Thyroid gland (tissue), 4 donors: ENCODE data around the gene MRC1. TPM values are rescaled to one million over a fixed set of nuclear protein-coding genes. Genes with fewer than 3 reads are reported as not detected.

ENCODE experiments used
- DNase-seq, 2 donors: peaks; one replicate each; pipeline ENCODE4 v3.0.0-alpha.2; 2019
- H3K27ac ChIP-seq, 3 donors: fragments of 200-600 bp; sonication (generic); 1 replicate in 2 of 3; 2 replicates in 1 of 3; pipeline ENCODE4 v1.5.1; 2016 to 2019; ENCODE audit warnings: mild to moderate bottlenecking in 1 of 3, moderate library complexity in 1 of 3
- H3K27me3 ChIP-seq: fragments of 200-600 bp; sonication (generic); one replicate; pipeline ENCODE4 v1.5.1; 2019
- H3K36me3 ChIP-seq, 2 donors: fragments of 200-600 bp; sonication (generic); one replicate each; pipeline ENCODE4 v1.5.1; 2016 to 2019
- H3K4me1 ChIP-seq, 2 donors: fragments of 200-600 bp; sonication (generic); one replicate each; pipeline ENCODE4 v1.5.1; 2017 to 2019
- H3K4me3 ChIP-seq, 3 donors: fragments of 200-600 bp; sonication (generic); replicated peaks in 1 of 3; 1 replicate in 2 of 3; 2 replicates in 1 of 3; pipeline ENCODE4 v1.5.1; 2016; ENCODE audit warnings: mild to moderate bottlenecking in 1 of 3
- H3K9me3 ChIP-seq: fragments of 200-600 bp; sonication (generic); one replicate; pipeline ENCODE4 v1.5.1; 2017
- POLR2A ChIP-seq, 2 donors: fragments of 450-650 bp; IDR thresholded peaks; one replicate each; pipeline ENCODE4 v1.6.1; 2017; ENCODE audit warnings: antibody characterized with exemption in 2 of 2, mild to moderate bottlenecking in 2 of 2, moderate library complexity in 1 of 2
- WGBS, 2 donors: methylation state at CpG; one replicate each; pipeline ENCODE4 v1.1.5; 2017; 5-methylcytosine and 5-hydroxymethylcytosine counted together
- intact Hi-C: fragments of 100-400 bp; cut with DNase I; formaldehyde crosslinking; loops from one replicate; pipeline ENCODE4 v1.15.1; 2023
- total RNA-seq, 4 donors: library from RNA; depleted of rRNA; stranded (reverse); fragments of >200 nt; gene quantifications; one replicate each; pipeline ENCODE4 v1.2.3, GENCODE V29; 2016
- TF ChIP-seq, protein P1 (sequence below), 6 experiments: fragments of 200-600 bp in 3 of 6; fragments of 450-650 bp in 3 of 6; sonication (generic) in 3 of 6; IDR thresholded peaks; one replicate each; pipeline ENCODE4 v1.5.1; 2016 to 2019; ENCODE audit warnings: antibody characterized with exemption in 6 of 6, mild to moderate bottlenecking in 2 of 6, inconsistent platforms in 1 of 6, moderate library complexity in 1 of 6

MRC1 gene
- total RNA-seq, 4 donors from 2014 or later: 11.8 to 73.4 (median 36.8) TPM

DNA sequence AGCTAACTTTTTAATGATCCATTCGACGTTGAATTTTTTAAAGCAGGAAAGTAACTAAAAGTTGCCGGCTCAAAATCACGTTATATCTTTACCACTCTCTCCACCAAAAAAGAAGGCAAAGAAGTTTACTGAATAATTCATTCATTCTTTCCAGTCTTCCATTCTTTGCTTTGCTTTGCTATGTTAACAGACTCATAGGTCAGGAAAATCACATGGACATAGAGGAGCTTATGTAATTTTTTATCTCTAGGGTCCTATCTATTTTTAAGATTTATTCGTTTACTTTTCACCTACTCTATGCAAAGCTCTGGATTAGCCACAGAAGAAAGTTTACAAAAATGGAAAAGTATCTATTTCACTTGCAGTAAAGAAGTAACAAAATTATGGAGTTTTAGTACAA is 52.6 kb downstream of the MRC1 start:
- Histone ChIP-seq H3K27ac (no peak overlapping the region), H3K4me1 (no peaks in the 10 kb centered on the region), H3K36me3 (no peaks in the 10 kb centered on the region), H3K27me3 (no peaks in the 10 kb centered on the region), H3K4me3 (no peak overlapping the region), H3K9me3 (no peaks in the 10 kb centered on the region)
- intact Hi-C loops: no loop called here
- TF ChIP-seq POLR2A (IDR thresholded peaks at IDR 0.05): no peak
- TF ChIP-seq, protein P1, sequence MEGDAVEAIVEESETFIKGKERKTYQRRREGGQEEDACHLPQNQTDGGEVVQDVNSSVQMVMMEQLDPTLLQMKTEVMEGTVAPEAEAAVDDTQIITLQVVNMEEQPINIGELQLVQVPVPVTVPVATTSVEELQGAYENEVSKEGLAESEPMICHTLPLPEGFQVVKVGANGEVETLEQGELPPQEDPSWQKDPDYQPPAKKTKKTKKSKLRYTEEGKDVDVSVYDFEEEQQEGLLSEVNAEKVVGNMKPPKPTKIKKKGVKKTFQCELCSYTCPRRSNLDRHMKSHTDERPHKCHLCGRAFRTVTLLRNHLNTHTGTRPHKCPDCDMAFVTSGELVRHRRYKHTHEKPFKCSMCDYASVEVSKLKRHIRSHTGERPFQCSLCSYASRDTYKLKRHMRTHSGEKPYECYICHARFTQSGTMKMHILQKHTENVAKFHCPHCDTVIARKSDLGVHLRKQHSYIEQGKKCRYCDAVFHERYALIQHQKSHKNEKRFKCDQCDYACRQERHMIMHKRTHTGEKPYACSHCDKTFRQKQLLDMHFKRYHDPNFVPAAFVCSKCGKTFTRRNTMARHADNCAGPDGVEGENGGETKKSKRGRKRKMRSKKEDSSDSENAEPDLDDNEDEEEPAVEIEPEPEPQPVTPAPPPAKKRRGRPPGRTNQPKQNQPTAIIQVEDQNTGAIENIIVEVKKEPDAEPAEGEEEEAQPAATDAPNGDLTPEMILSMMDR (IDR thresholded peaks at IDR 0.05): no peak
- no peak for DNase-seq
- WGBS, 2 donors: 86 to 89% methylated on average over 5 of the region's 5 CpGs

DNA sequence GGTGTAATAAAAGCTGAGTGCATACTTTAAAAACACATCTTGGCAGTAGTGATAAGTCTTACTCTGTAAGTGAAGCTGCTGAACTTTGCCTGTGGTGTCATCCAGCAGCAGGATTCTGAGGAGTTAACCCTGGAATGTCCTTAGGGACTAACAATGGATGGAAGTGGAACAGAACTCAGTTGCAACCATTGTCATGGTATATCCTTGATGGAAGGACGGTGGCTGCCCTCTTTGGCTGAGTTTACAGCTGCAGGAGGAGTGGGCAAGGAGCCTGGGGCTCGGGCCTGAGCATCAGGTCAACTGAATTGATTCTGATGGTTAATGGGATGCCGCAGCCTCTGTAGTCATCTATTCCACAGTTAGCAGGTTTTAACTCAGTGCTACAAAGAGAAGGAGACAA is 56.2 kb downstream of the MRC1 start:
- Histone ChIP-seq H3K36me3 (no peaks in the 10 kb centered on the region), H3K9me3 (no peaks in the 10 kb centered on the region), H3K4me1 (no peaks in the 10 kb centered on the region), H3K27me3 (no peaks in the 10 kb centered on the region), H3K4me3 (no peak overlapping the region), H3K27ac (no peak overlapping the region)
- no peak for TF ChIP-seq POLR2A (IDR thresholded peaks at IDR 0.05)
- TF ChIP-seq, protein P1 (IDR thresholded peaks at IDR 0.05): no peak
- 65 to 72% methylated on average over 3 of the region's 3 CpGs for WGBS, 2 donors
- no peak for DNase-seq
- intact Hi-C loops: no loop called here

DNA sequence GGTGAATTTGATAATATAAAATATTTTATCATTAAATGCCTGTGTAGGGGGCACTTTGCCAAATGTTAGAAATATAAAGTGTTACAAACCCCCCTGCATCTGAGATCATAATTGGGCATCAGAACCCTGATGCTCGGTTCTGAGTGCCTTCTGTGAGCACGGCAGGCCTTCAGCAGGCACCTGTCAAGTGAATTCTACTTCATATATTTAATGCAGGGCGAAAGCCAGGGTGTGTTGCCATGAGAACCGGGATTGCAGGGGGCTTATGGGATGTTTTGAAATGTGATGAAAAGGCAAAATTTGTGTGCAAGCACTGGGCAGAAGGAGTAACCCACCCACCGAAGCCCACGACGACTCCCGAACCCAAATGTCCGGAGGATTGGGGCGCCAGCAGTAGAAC is 57.2 kb downstream of the MRC1 start:
- no peak for DNase-seq
- TF ChIP-seq, protein P1 (IDR thresholded peaks at IDR 0.05): no peak
- TF ChIP-seq POLR2A (IDR thresholded peaks at IDR 0.05): no peak
- Histone ChIP-seq H3K27me3 (no peaks in the 10 kb centered on the region), H3K4me1 (no peaks in the 10 kb centered on the region), H3K27ac (no peak overlapping the region), H3K9me3 (no peaks in the 10 kb centered on the region), H3K4me3 (no peak overlapping the region), H3K36me3 (no peaks in the 10 kb centered on the region)
- 88 to 92% methylated on average over 10 of the region's 10 CpGs for WGBS, 2 donors
- intact Hi-C loops: no loop called here

DNA sequence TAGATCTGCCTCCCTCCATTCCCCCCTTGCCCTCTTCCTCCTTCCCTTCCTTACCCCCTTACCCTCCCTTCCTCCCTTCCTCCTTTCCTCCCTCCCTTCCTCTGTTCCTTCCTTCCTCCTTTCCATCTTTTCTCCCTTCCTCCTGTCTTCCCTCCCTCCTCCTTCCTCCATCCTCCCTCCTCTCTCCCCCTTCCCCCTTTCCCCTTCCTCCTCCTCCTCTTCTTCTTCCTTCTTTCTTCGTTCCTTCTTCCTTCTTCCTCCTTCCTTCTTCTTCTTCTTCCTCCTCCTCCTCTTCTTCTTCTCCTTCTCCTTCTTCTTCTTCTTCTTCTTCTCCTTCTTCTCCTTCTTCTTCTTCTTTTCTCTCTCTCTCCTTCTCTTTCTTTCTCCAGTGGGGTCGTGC is 57.9 kb downstream of the MRC1 start:
- H3K4me3 ChIP-seq: no peak overlapping the region
- TF ChIP-seq, protein P1 (IDR thresholded peaks at IDR 0.05): no peak
- no peak for TF ChIP-seq POLR2A (IDR thresholded peaks at IDR 0.05)
- H3K4me1 ChIP-seq: no peaks in the 10 kb centered on the region
- 76 to 89% methylated on average over 2 of the region's 2 CpGs for WGBS, 2 donors
- H3K9me3 ChIP-seq: no peaks in the 10 kb centered on the region
- intact Hi-C loops: no loop called here
- no peak for DNase-seq
- no peaks in the 10 kb centered on the region for H3K27me3 ChIP-seq
- no peak overlapping the region for H3K27ac ChIP-seq
- no peaks in the 10 kb centered on the region for H3K36me3 ChIP-seq

DNA sequence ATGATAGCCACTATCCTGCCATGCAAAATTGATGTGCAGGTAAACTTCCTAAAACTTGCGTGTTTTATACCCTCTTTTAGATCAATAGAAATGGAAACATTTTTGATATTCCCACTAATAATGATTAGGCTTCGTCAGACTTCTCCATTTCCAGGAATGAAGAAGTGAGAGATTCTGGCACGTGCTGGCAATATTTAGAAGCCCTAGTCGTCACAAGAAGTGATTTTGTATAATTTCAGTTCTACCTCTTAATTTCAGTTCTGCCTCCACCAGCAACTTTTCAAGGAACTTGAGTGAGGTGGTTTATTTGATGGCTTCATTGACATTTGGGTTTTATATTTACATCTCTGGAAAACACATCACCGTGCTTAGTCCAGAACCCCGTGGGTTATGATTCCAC is 61.9 kb downstream of the MRC1 start:
- Histone ChIP-seq H3K36me3 (no peaks in the 10 kb centered on the region), H3K4me1 (no peaks in the 10 kb centered on the region), H3K27me3 (no peaks in the 10 kb centered on the region), H3K27ac (no peak overlapping the region), H3K9me3 (no peaks in the 10 kb centered on the region), H3K4me3 (no peak overlapping the region)
- DNase-seq: no peak
- intact Hi-C loops: no loop called here
- TF ChIP-seq POLR2A (IDR thresholded peaks at IDR 0.05): no peak
- TF ChIP-seq, protein P1 (IDR thresholded peaks at IDR 0.05): no peak
- 89% methylated on average over 6 of the region's 6 CpGs for WGBS, 2 donors
